Astrocyte of the spinal cord (primary cell): Measurements from ENCODE around the gene VSTM4.

Experiments used
- DNase-seq: peaks from one replicate; pipeline ENCODE4 v3.0.0; 2011; ENCODE audit warnings: low read depth, low spot score
- H3K4me3 ChIP-seq: 2 replicates; pipeline ENCODE4 v1.5.1; 2011; ENCODE audit warnings: low read depth, mild to moderate bottlenecking, low read length, moderate library complexity
- CTCF ChIP-seq: IDR thresholded peaks from 2 replicates; pipeline ENCODE4 v1.5.1; 2012; ENCODE audit warnings: low read depth, mild to moderate bottlenecking, low read length, inconsistent platforms
- in situ Hi-C: cut with HindIII; loops from 2 replicates; pipeline ENCODE4 v1.10.0; 2017; ENCODE audit warnings: low sequenced_read_pairs

Gene VSTM4

GRCh38 chr10:49108656-49109055 is 6.7 kb downstream of the VSTM4 start:
- no peak for DNase-seq
- no peak for TF ChIP-seq CTCF
- in situ Hi-C loops = no loop called here

GRCh38 chr10:49107887-49108267 is 7.4 kb downstream of the VSTM4 start:
- in situ Hi-C loops = no loop called here

More at GRCh38 chr10:49108656-49109055, 6.7 kb downstream of the VSTM4 start:
- no peak overlapping the region for H3K4me3 ChIP-seq

GRCh38 chr10:49107111-49107886 is 8.0 kb downstream of the VSTM4 start:
- no peak for DNase-seq
- in situ Hi-C loops = no loop called here
- no peak for TF ChIP-seq CTCF
- H3K4me3 ChIP-seq = no peak overlapping the region

More at GRCh38 chr10:49107887-49108267, 7.4 kb downstream of the VSTM4 start:
- TF ChIP-seq CTCF = no peak
- no peak for DNase-seq
- no peak overlapping the region for H3K4me3 ChIP-seq

- TF ChIP-seq CTCF = no peak
- in situ Hi-C loops = no loop called here
- DNase-seq = no peak
These were observed 8.9 kb downstream of the VSTM4 start for GRCh38 chr10:49106451-49106850.

GRCh38 chr10:49105076-49105475 is 10.2 kb downstream of the VSTM4 start:
- no peak overlapping the region for H3K4me3 ChIP-seq
- TF ChIP-seq CTCF = no peak
- in situ Hi-C loops = no loop called here
- no peak for DNase-seq

More at GRCh38 chr10:49106451-49106850, 8.9 kb downstream of the VSTM4 start:
- no peak overlapping the region for H3K4me3 ChIP-seq

GRCh38 chr10:49104323-49104722 is 11.0 kb downstream of the VSTM4 start:
- no peak for TF ChIP-seq CTCF
- in situ Hi-C loops = no loop called here
- DNase-seq = no peak
- no peak overlapping the region for H3K4me3 ChIP-seq

- no peak for DNase-seq
- no peak overlapping the region for H3K4me3 ChIP-seq
- in situ Hi-C loops = no loop called here
- TF ChIP-seq CTCF = no peak
These were observed 11.6 kb downstream of the VSTM4 start for GRCh38 chr10:49103761-49104160.
